ENCODE results near the gene GATD1. TPM values are rescaled to one million over a fixed set of nuclear protein-coding genes. Genes with fewer than 3 reads are reported as not detected.

Gene GATD1
- polyA plus RNA-seq, 2 of the 4 experiments (the other 2 are of a cell fraction) = 14.5 to 43.1 TPM

- CTCF ChIA-PET = interaction anchor here (1.1 to 2.7 kb wide), 5 partner anchors 12 to 19 kb away, joined by 3 to 14 read pairs (median 7); no protein-coding TSS in a partner anchor
- no peak overlapping the region for H3K27ac ChIP-seq
- ATAC-seq (no peak), DNase-seq (ENCODE audit: low read depth in 1 of 2, low spot score in 1 of 2) (no peak), FAIRE-seq (no peak)
- WGBS (ENCODE audit: missing lambda C conversion rate) = 89% methylated on average over 21 of the region's 23 CpGs
- H3K9me3 ChIP-seq = no peaks in the 10 kb centered on the region
- POLR2A ChIA-PET = no interaction called here
- no peak overlapping the region for H3K4me3 ChIP-seq
- peaks cover 28% of the 10 kb centered on the region for H3K4me1 ChIP-seq
- TF ChIP-seq CHD2 (IDR thresholded peaks at IDR 0.05; ENCODE audit: low read length, partially characterized antibody) (no peak), HDAC2 (IDR thresholded peaks at IDR 0.05) (no peak), EHF (CRISPR knock-in tag; IDR thresholded peaks at IDR 0.05) (no peak), KDM1A (IDR thresholded peaks at IDR 0.05; ENCODE audit: low read depth) (no peak), FOXS1 (CRISPR knock-in tag; IDR thresholded peaks at IDR 0.05) (no peak), CBX8 (IDR thresholded peaks at IDR 0.05) (no peak), JUNB (IDR thresholded peaks at IDR 0.05) (no peak), REST (IDR thresholded peaks at IDR 0.05) (no peak), HMGXB4 (CRISPR knock-in tag; IDR thresholded peaks at IDR 0.05; ENCODE audit: borderline replicate concordance) (no peak), MAFK (IDR thresholded peaks at IDR 0.05; ENCODE audit: partially characterized antibody) (no peak), HOXB5 (CRISPR knock-in tag; IDR thresholded peaks at IDR 0.05) (no peak), ELK1 (IDR thresholded peaks at IDR 0.05; ENCODE audit: low read depth, low read length) (no peak), EHMT2 (IDR thresholded peaks at IDR 0.05; ENCODE audit: low read depth) (no peak), BHLHE40 (IDR thresholded peaks at IDR 0.05; ENCODE audit: low read depth, low read length) (no peak), RCOR1 (IDR thresholded peaks at IDR 0.05; ENCODE audit: low read depth, low read length) (no peak), JUN (IDR thresholded peaks at IDR 0.05) (no peak), ZC3H11A (IDR thresholded peaks at IDR 0.05) (no peak), EP300 (IDR thresholded peaks at IDR 0.05) (no peak)
- no peak overlapping the region for H3K4me2 ChIP-seq
Observed at GRCh38 chr11:769887-770641, 7.2 kb downstream of the GATD1 start.

GRCh38 chr11:767238-767637, 10.0 kb downstream of the GATD1 start:
- CTCF ChIA-PET = interaction anchor here (4.1 kb wide), 1 partner anchor 11 kb away, joined by 44 read pairs; the partner anchor contains the start of gene GATD1
- Histone ChIP-seq H3K4me3 (no peak overlapping the region), H3K27ac (no peak overlapping the region), H3K4me1 (peaks cover 21% of the 10 kb centered on the region), H3K9me3 (no peaks in the 10 kb centered on the region), H3K4me2 (no peak overlapping the region)
- TF ChIP-seq ZNF302 (CRISPR knock-in tag; IDR thresholded peaks at IDR 0.05) (no peak), CHD4 (IDR thresholded peaks at IDR 0.05; ENCODE audit: borderline replicate concordance) (no peak), FOSB (CRISPR knock-in tag; IDR thresholded peaks at IDR 0.05) (no peak), GATA3 (IDR thresholded peaks at IDR 0.05; ENCODE audit: borderline replicate concordance) (no peak), CBX8 (IDR thresholded peaks at IDR 0.05) (no peak), JUN (IDR thresholded peaks at IDR 0.05) (no peak), MYC (IDR thresholded peaks at IDR 0.05; ENCODE audit: borderline replicate concordance, low read length) (no peak), FOSL2 (IDR thresholded peaks at IDR 0.05) (no peak), FOSL2 (CRISPR knock-in tag; IDR thresholded peaks at IDR 0.05) (no peak), BHLHE40 (IDR thresholded peaks at IDR 0.05; ENCODE audit: low read depth, low read length) (no peak), JUNB (IDR thresholded peaks at IDR 0.05) (no peak), E2F6 (IDR thresholded peaks at IDR 0.05; ENCODE audit: borderline replicate concordance, low read depth) (no peak)
- FAIRE-seq (no peak), ATAC-seq (no peak), DNase-seq (ENCODE audit: low read depth in 1 of 2, low spot score in 1 of 2) (no peak)
- 93% methylated on average over 11 of the region's 11 CpGs for WGBS (ENCODE audit: missing lambda C conversion rate)
- POLR2A ChIA-PET = no interaction called here

Data from A549 (cell line).